GM23338 (cell line): Measurements from ENCODE around the gene RO60. TPM values are rescaled to one million over a fixed set of nuclear protein-coding genes. Genes with fewer than 3 reads are reported as not detected.

Experiments
- ATAC-seq: fragments of 200-7000 bp; cut with Tn5 transposase; 3 replicates; pipeline ENCODE4 v1.9.1; 2020
- DNase-seq: peaks from one replicate; pipeline ENCODE4 v3.0.0-alpha.2; 2015; ENCODE audit warnings: low spot score
- H2AFZ ChIP-seq: fragments of 200-600 bp; sonication (generic); 2 replicates; pipeline ENCODE4 v1.8.0; 2016; ENCODE audit warnings: antibody characterized with exemption, mild to moderate bottlenecking, moderate library complexity
- H3F3A ChIP-seq: fragments of 200-600 bp; sonication (generic); replicated peaks from 2 replicates; pipeline ENCODE4 v1.8.0; 2017; ENCODE audit warnings: antibody characterized with exemption, mixed run types, low read depth
- H3K27ac ChIP-seq: fragments of 200-600 bp; sonication (generic); 2 replicates; pipeline ENCODE4 v1.6.1; 2016; ENCODE audit warnings: low read depth
- H3K27me3 ChIP-seq: fragments of 200-600 bp; sonication (generic); 2 replicates; pipeline ENCODE4 v1.8.0; 2016; ENCODE audit warnings: mild to moderate bottlenecking, mixed run types, moderate library complexity; ENCODE audit not compliant: insufficient read depth
- H3K36me3 ChIP-seq: fragments of 200-600 bp; sonication (generic); 2 replicates; pipeline ENCODE4 v1.8.0; 2016; ENCODE audit warnings: mild to moderate bottlenecking; ENCODE audit not compliant: insufficient read depth
- H3K4me1 ChIP-seq: fragments of 200-600 bp; sonication (generic); 2 replicates; pipeline ENCODE4 v1.8.0; 2016; ENCODE audit warnings: mild to moderate bottlenecking, moderate library complexity; ENCODE audit not compliant: insufficient read depth
- H3K4me2 ChIP-seq: fragments of 200-600 bp; sonication (generic); 2 replicates; pipeline ENCODE4 v1.7.1; 2017; ENCODE audit warnings: mixed run types
- H3K4me3 ChIP-seq: fragments of 200-600 bp; sonication (generic); 2 replicates; pipeline ENCODE4 v1.6.1; 2016; ENCODE audit warnings: mixed run types
- H3K79me2 ChIP-seq: fragments of 200-600 bp; sonication (generic); replicated peaks from 2 replicates; pipeline ENCODE4 v1.8.0; 2017; ENCODE audit warnings: mild to moderate bottlenecking; ENCODE audit not compliant: insufficient read depth
- H3K9me2 ChIP-seq: fragments of 200-600 bp; sonication (generic); 2 replicates; pipeline ENCODE4 v1.8.0; 2017; ENCODE audit not compliant: insufficient read depth
- H4K20me1 ChIP-seq: fragments of 200-600 bp; sonication (generic); replicated peaks from 2 replicates; pipeline ENCODE4 v1.8.0; 2017; ENCODE audit warnings: mild to moderate bottlenecking; ENCODE audit not compliant: insufficient read depth
- H3K27ac Mint-ChIP-seq: 2 replicates; pipeline ENCODE4 v1.8.0; 2020; ENCODE audit warnings: inconsistent platforms, mild to moderate bottlenecking, moderate library complexity, mixed read lengths
- H3K27me3 Mint-ChIP-seq: 3 replicates; pipeline ENCODE4 v1.8.0; 2022; ENCODE audit warnings: low read depth, mild to moderate bottlenecking, moderate library complexity, mixed read lengths, inconsistent platforms; ENCODE audit not compliant: insufficient read depth, poor library complexity
- H3K36me3 Mint-ChIP-seq: 3 replicates; pipeline ENCODE4 v1.8.0; 2021; ENCODE audit warnings: low read depth, mild to moderate bottlenecking, inconsistent platforms, moderate library complexity, mixed read lengths
- H3K4me1 Mint-ChIP-seq: 3 replicates; pipeline ENCODE4 v1.8.0; 2020; ENCODE audit warnings: mild to moderate bottlenecking, inconsistent platforms, mixed read lengths
- H3K4me3 Mint-ChIP-seq: 3 replicates; pipeline ENCODE4 v1.8.0; 2021; ENCODE audit warnings: moderate library complexity, mild to moderate bottlenecking, inconsistent platforms, mixed read lengths
- H3K9me3 Mint-ChIP-seq: 3 replicates; pipeline ENCODE4 v1.8.0; 2020; ENCODE audit warnings: moderate library complexity, mild to moderate bottlenecking, inconsistent platforms, mixed read lengths
- CREB1 ChIP-seq: fragments of 250-450 bp; sonication (Bioruptor Pico); IDR thresholded peaks from 2 replicates; pipeline ENCODE4 v1.5.0; 2020; ENCODE audit warnings: low read depth, mild to moderate bottlenecking, moderate library complexity
- CTCF ChIP-seq, 2 experiments: fragments of 200-600 bp in 1 of 2; sonication (generic) in 1 of 2; conservative IDR thresholded peaks; 2 replicates each; pipeline versions ENCODE4 v1.5.1 to v1.6.1; 2016 to 2017; ENCODE audit warnings: antibody characterized with exemption in 2 of 2, low read depth in 2 of 2, mild to moderate bottlenecking in 2 of 2, moderate library complexity in 1 of 2
- ETS1 ChIP-seq: IDR thresholded peaks from 2 replicates; pipeline ENCODE4 v1.6.1; 2016; ENCODE audit warnings: antibody characterized with exemption
- EZH2 ChIP-seq: fragments of 200-600 bp; sonication (generic); IDR thresholded peaks from one replicate; pipeline ENCODE4 v1.8.0; 2017; ENCODE audit warnings: antibody characterized with exemption, mild to moderate bottlenecking, low read depth; ENCODE audit not compliant: unreplicated experiment
- EZH2phosphoT487 ChIP-seq: fragments of 200-600 bp; sonication (generic); IDR thresholded peaks from one replicate; pipeline ENCODE4 v1.8.1; 2018; ENCODE audit warnings: antibody characterized with exemption; ENCODE audit not compliant: unreplicated experiment
- JUNB ChIP-seq: IDR thresholded peaks from one replicate; pipeline ENCODE4 v1.6.1; 2016; ENCODE audit warnings: antibody characterized with exemption; ENCODE audit not compliant: unreplicated experiment
- NANOG ChIP-seq: IDR thresholded peaks from 2 replicates; pipeline ENCODE4 v1.6.1; 2016; ENCODE audit warnings: antibody characterized with exemption, borderline replicate concordance
- POLR2AphosphoS5 ChIP-seq: IDR thresholded peaks from 2 replicates; pipeline ENCODE4 v1.6.1; 2016; ENCODE audit warnings: antibody characterized with exemption, low read depth
- REST ChIP-seq: IDR thresholded peaks from one replicate; pipeline ENCODE4 v1.6.1; 2018; ENCODE audit warnings: antibody characterized with exemption; ENCODE audit not compliant: unreplicated experiment
- STAT1 ChIP-seq: IDR thresholded peaks from one replicate; pipeline ENCODE4 v1.6.1; 2016; ENCODE audit warnings: antibody characterized with exemption; ENCODE audit not compliant: unreplicated experiment
- ZNF114 ChIP-seq: fragments of 250-450 bp; sonication (Bioruptor Pico); IDR thresholded peaks from 2 replicates; pipeline ENCODE4 v1.5.0; 2020; ENCODE audit warnings: mild to moderate bottlenecking, moderate library complexity
- ZNF331 ChIP-seq: fragments of 250-450 bp; sonication (Bioruptor Pico); IDR thresholded peaks from 2 replicates; pipeline ENCODE4 v1.5.0; 2020; ENCODE audit warnings: low read depth, mild to moderate bottlenecking, moderate library complexity
- ZNF462 ChIP-seq: fragments of 250-450 bp; sonication (Bioruptor Pico); IDR thresholded peaks from 2 replicates; pipeline ENCODE4 v1.5.0; 2020; ENCODE audit warnings: mild to moderate bottlenecking, moderate library complexity
- polyA plus RNA-seq: library from polyadenylated mRNA; unstranded; fragments of >200 nt; fragmentation: Nextera tagmentation; extraction: Ambion mirVana; gene quantifications from 2 replicates; pipeline ENCODE4 v1.2.1, GENCODE V29; 2016
- total RNA-seq: library from RNA; depleted of rRNA; stranded (reverse); fragments of >200 nt; shearing (Covaris generic); gene quantifications from 2 replicates; pipeline ENCODE4 v1.2.3, GENCODE V29; 2014

The RO60 gene
- total and polyA plus RNA-seq, 2 experiments from 2014 or later = 103 to 130 TPM

- Mint-ChIP-seq H3K27me3 (peaks cover 2% of the 10 kb centered on the region), H3K4me3 (no peak overlapping the region), H3K27ac (no peak overlapping the region), H3K9me3 (no peaks in the 10 kb centered on the region), H3K4me1 (no peaks in the 10 kb centered on the region), H3K36me3 (no peaks in the 10 kb centered on the region)
- H3F3A ChIP-seq = no peaks in the 10 kb centered on the region
- no peak overlapping the region for H3K27ac ChIP-seq
- no peak overlapping the region for H3K4me2 ChIP-seq
- no peaks in the 10 kb centered on the region for H3K79me2 ChIP-seq
- H4K20me1 ChIP-seq = no peaks in the 10 kb centered on the region
- TF ChIP-seq EZH2phosphoT487 = no peak
- no peak for TF ChIP-seq EZH2
- no peak for TF ChIP-seq ZNF462 (CRISPR knock-in tag)
- TF ChIP-seq CREB1 (CRISPR knock-in tag) = no peak
- no peak for TF ChIP-seq REST
- TF ChIP-seq ETS1 = no peak
- TF ChIP-seq ZNF331 (CRISPR knock-in tag) = no peak
- TF ChIP-seq POLR2AphosphoS5 = no peak
- TF ChIP-seq ZNF114 (CRISPR knock-in tag) = no peak
- TF ChIP-seq STAT1 = no peak
- TF ChIP-seq CTCF (conservative IDR thresholded peaks at IDR 0.05; ENCODE audit: low read depth in 2 of 2) = no peak
- TF ChIP-seq JUNB = no peak
- no peak for TF ChIP-seq NANOG
- DNase-seq (no peak), ATAC-seq (no peak)
- no peaks in the 10 kb centered on the region for H3K9me2 ChIP-seq
- H3K27me3 ChIP-seq = no peaks in the 10 kb centered on the region
- no peak overlapping the region for H2AFZ ChIP-seq
- H3K36me3 ChIP-seq = no peaks in the 10 kb centered on the region
- no peaks in the 10 kb centered on the region for H3K4me1 ChIP-seq
- no peak overlapping the region for H3K4me3 ChIP-seq
These were observed 45.0 kb upstream of the RO60 start for GRCh38 chr1:193014400-193014799.
